WTC11 (cell line): ENCODE measurements around the gene SH3BGRL3. TPM values are rescaled to one million over a fixed set of nuclear protein-coding genes. Genes with fewer than 3 reads are reported as not detected.

Experiments
- ATAC-seq: fragments of 200-7000 bp; cut with Tn5 transposase; 2 replicates; pipeline ENCODE4 v1.10.0; 2021; ENCODE audit warnings: mild to moderate bottlenecking, moderate library complexity
- CTCF ChIA-PET: fragments of 300-600 bp; sonication (Branson Sonifier 250); formaldehyde crosslinking; loops from one replicate; lab custom pipeline; 2021; ENCODE audit warnings: antibody characterized with exemption; lab: Charles Lee
- POLR2A ChIA-PET: fragments of 350-600 bp; sonication (Branson Sonifier 250); formaldehyde crosslinking; loops from one replicate; lab custom pipeline; 2021; ENCODE audit warnings: antibody characterized with exemption; lab: Charles Lee
- DNase-seq: peaks from one replicate; pipeline ENCODE4 v3.0.0; 2021; ENCODE audit warnings: low spot score
- H3K27ac Mint-ChIP-seq: 2 replicates; pipeline ENCODE4 v1.8.0; 2021; ENCODE audit warnings: mixed read lengths
- H3K27me3 Mint-ChIP-seq: 2 replicates; pipeline ENCODE4 v1.8.0; 2021; ENCODE audit warnings: low read depth, mild to moderate bottlenecking, moderate library complexity, mixed read lengths
- H3K36me3 Mint-ChIP-seq: 2 replicates; pipeline ENCODE4 v1.8.0; 2021; ENCODE audit warnings: mixed read lengths
- H3K4me1 Mint-ChIP-seq: 2 replicates; pipeline ENCODE4 v1.8.0; 2022; ENCODE audit warnings: mixed read lengths
- H3K4me3 Mint-ChIP-seq: 2 replicates; pipeline ENCODE4 v1.8.0; 2021; ENCODE audit warnings: mild to moderate bottlenecking, moderate library complexity, mixed read lengths
- H3K9me3 Mint-ChIP-seq: 2 replicates; pipeline ENCODE4 v1.8.0; 2021; ENCODE audit warnings: mixed read lengths
- CREM ChIP-seq: sonication (generic); formaldehyde crosslinking; IDR thresholded peaks from 2 replicates; pipeline ENCODE4 v1.8.1; 2022; ENCODE audit warnings: mild to moderate bottlenecking, missing genetic modification reagents, moderate library complexity
- CTCF ChIP-seq: fragments of 200-600 bp; IDR thresholded peaks from 2 replicates; pipeline ENCODE4 v1.8.0; 2022; ENCODE audit warnings: antibody characterized with exemption
- ESRRA ChIP-seq: sonication (generic); formaldehyde crosslinking; IDR thresholded peaks from 2 replicates; pipeline ENCODE4 v1.8.1; 2022; ENCODE audit warnings: mild to moderate bottlenecking, missing genetic modification reagents, borderline replicate concordance
- ETV6 ChIP-seq: sonication (generic); formaldehyde crosslinking; IDR thresholded peaks from 2 replicates; pipeline ENCODE4 v1.8.1; 2022; ENCODE audit warnings: mild to moderate bottlenecking, missing genetic modification reagents
- FOXK1 ChIP-seq: sonication (generic); formaldehyde crosslinking; IDR thresholded peaks from 2 replicates; pipeline ENCODE4 v1.8.0; 2022; ENCODE audit warnings: mild to moderate bottlenecking, moderate library complexity, missing genetic modification reagents
- FOXP4 ChIP-seq: sonication (generic); formaldehyde crosslinking; IDR thresholded peaks from 2 replicates; pipeline ENCODE4 v1.8.0; 2022; ENCODE audit warnings: mild to moderate bottlenecking, missing genetic modification reagents
- HMGXB4 ChIP-seq: sonication (generic); formaldehyde crosslinking; IDR thresholded peaks from 2 replicates; pipeline ENCODE4 v1.8.1; 2023; ENCODE audit warnings: mild to moderate bottlenecking, moderate library complexity, missing genetic modification reagents
- IRF1 ChIP-seq: sonication (generic); formaldehyde crosslinking; IDR thresholded peaks from 2 replicates; pipeline ENCODE4 v1.8.0; 2023; ENCODE audit warnings: missing genetic modification reagents
- JAZF1 ChIP-seq: fragments of 250-450 bp; sonication (Bioruptor Pico); IDR thresholded peaks from 2 replicates; pipeline ENCODE4 v1.9.0; 2021; ENCODE audit warnings: moderate library complexity, mild to moderate bottlenecking, inconsistent platforms
- MLX ChIP-seq: sonication (generic); formaldehyde crosslinking; IDR thresholded peaks from 2 replicates; pipeline ENCODE4 v1.8.1; 2023; ENCODE audit warnings: mild to moderate bottlenecking, missing genetic modification reagents, moderate library complexity
- MYBL2 ChIP-seq: sonication (generic); formaldehyde crosslinking; IDR thresholded peaks from 2 replicates; pipeline ENCODE4 v1.8.1; 2023; ENCODE audit warnings: mild to moderate bottlenecking, moderate library complexity, missing genetic modification reagents
- NFE2L1 ChIP-seq: sonication (generic); formaldehyde crosslinking; IDR thresholded peaks from 2 replicates; pipeline ENCODE4 v1.8.1; 2023; ENCODE audit warnings: missing genetic modification reagents
- NFYB ChIP-seq: sonication (generic); formaldehyde crosslinking; conservative IDR thresholded peaks from 2 replicates; pipeline ENCODE4 v1.8.0; 2022; ENCODE audit warnings: low read depth, missing genetic modification reagents
- NR3C1 ChIP-seq: sonication (generic); formaldehyde crosslinking; conservative IDR thresholded peaks from 2 replicates; pipeline ENCODE4 v1.8.1; 2023; ENCODE audit warnings: low read depth, mild to moderate bottlenecking, missing genetic modification reagents
- PRRX2 ChIP-seq: fragments of 250-450 bp; sonication (Bioruptor Pico); IDR thresholded peaks from 2 replicates; pipeline ENCODE4 v1.8.0; 2021; ENCODE audit warnings: mild to moderate bottlenecking
- RELA ChIP-seq: sonication (generic); formaldehyde crosslinking; IDR thresholded peaks from 2 replicates; pipeline ENCODE4 v1.8.1; 2022; ENCODE audit warnings: missing genetic modification reagents, mild to moderate bottlenecking, borderline replicate concordance
- SMAD3 ChIP-seq: sonication (generic); formaldehyde crosslinking; IDR thresholded peaks from 2 replicates; pipeline ENCODE4 v1.8.0; 2022; ENCODE audit warnings: missing genetic modification reagents, mild to moderate bottlenecking, borderline replicate concordance
- ZNF423 ChIP-seq: fragments of 250-450 bp; sonication (Bioruptor Pico); IDR thresholded peaks from 2 replicates; pipeline ENCODE4 v2.1.2; 2022; ENCODE audit warnings: mild to moderate bottlenecking, moderate library complexity
- ZNF532 ChIP-seq: fragments of 250-450 bp; sonication (Bioruptor Pico); IDR thresholded peaks from 2 replicates; pipeline ENCODE4 v1.9.0; 2021; ENCODE audit warnings: mild to moderate bottlenecking, borderline replicate concordance
- total RNA-seq: library from RNA; stranded (reverse); gene quantifications from 3 replicates; pipeline ENCODE4 v1.2.3, GENCODE V29; 2021

The SH3BGRL3 gene
- total RNA-seq, 1 experiment from 2014 or later, result 70.8 TPM

GRCh38 chr1:26233903-26234643, 45.8 kb upstream of the SH3BGRL3 start, which contains the start of gene CEP85 (continued):
- 0 out of 2 replicates have a peak, but pooled peaks have one; percentile 52 for TF ChIP-seq FOXK1
- TF ChIP-seq SMAD3 (CRISPR knock-in tag), result peak; percentile 16; the same call in 1 of the 2 replicates
- no peak for TF ChIP-seq RELA
- TF ChIP-seq JAZF1, result no peak
- peak; percentile 82 for TF ChIP-seq NFYB
- TF ChIP-seq NFE2L1 (CRISPR knock-in tag), result 0 out of 2 replicates have a peak, but pooled peaks have one; percentile 5
- TF ChIP-seq FOXP4 (CRISPR knock-in tag), result peak; percentile 50; the same call in 1 of the 2 replicates
- TF ChIP-seq ETV6 (CRISPR knock-in tag), result peak; percentile 68; the same call in 1 of the 2 replicates
- no peak for TF ChIP-seq ESRRA (CRISPR knock-in tag)
- no peak for TF ChIP-seq ZNF532
- no peak for TF ChIP-seq PRRX2
- no peak; the same call in 1 of the 2 replicates for TF ChIP-seq CREM (CRISPR knock-in tag)
- TF ChIP-seq MYBL2, result peak; percentile 94; the same call in 1 of the 2 replicates
- peak; percentile 49; the same call in 1 of the 2 replicates for TF ChIP-seq CTCF

- Mint-ChIP-seq H3K4me1 (peaks cover 25% of the 10 kb centered on the region), H3K9me3 (peaks cover 6% of the 10 kb centered on the region; the same call in 1 of the 2 replicates), H3K27ac (peak overlapping the region; percentile 87), H3K36me3 (peaks cover 26% of the 10 kb centered on the region), H3K27me3 (peaks cover 4% of the 10 kb centered on the region), H3K4me3 (peak overlapping the region; percentile 99)
- ATAC-seq (peak; percentile 2), DNase-seq (no peak)
- ChIA-PET POLR2A (interaction anchor here (0.6 to 2.3 kb wide), 11 partner anchors 31 to 357 kb away, joined by 3 to 9 read pairs (median 3); partner anchors contain the start of genes CATSPER4, CD52 and ZNF593), CTCF (interaction anchor here (0.6 to 6.1 kb wide), 79 partner anchors 10 to 1366 kb away, joined by 3 to 165 read pairs (median 5); partner anchors contain the start of genes C1orf232, CATSPER4, CD52 and CNKSR1)
- TF ChIP-seq ESRRA (CRISPR knock-in tag) (no peak), MLX (CRISPR knock-in tag) (no peak), NR3C1 (CRISPR knock-in tag) (no peak), NFYB (no peak), FOXP4 (CRISPR knock-in tag) (no peak), ZNF423 (CRISPR knock-in tag) (no peak), HMGXB4 (peak; percentile 12; the same call in 1 of the 2 replicates), IRF1 (CRISPR knock-in tag) (no peak)
These were observed 45.1 kb upstream of the SH3BGRL3 start for GRCh38 chr1:26234644-26235370.
